ENCODE results near the gene TGFBR1.
"Not testable (repeated sequence)": the region's sequence is repeated elsewhere in the genome, so short reads cannot be mapped to it uniquely, and the experiment has no call there.

Gene TGFBR1

DNA sequence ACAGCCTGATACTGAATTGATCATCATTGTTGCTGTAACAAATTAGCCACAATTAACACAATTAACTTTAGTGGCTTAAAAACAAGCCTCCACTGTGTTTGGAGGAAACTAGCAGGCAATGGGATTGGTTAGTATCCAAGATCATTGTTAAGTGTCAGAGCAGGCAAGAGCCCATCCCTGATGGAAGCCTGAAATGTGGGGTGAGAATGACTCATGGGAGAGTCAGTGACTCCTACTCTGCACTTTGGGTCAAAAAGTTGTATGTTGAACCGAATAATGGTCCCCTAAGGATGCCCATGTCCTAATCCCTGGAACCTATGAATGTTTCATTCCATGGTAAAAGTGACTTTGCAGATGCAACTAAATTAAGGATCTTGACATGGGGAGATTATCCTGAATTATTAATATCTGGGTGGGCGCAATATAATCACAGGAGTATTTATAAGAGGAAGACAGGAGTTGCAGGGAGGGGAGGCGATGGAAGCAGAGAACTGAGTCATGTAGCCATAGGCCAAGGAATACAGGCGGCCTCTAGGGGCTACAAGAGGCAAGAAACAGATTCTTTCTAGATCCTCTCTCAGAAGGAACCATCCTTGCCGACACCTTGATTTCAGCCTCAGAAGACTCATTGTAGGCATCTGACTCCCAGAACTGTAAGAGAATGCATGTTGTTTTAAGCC, 88.0 kb downstream of the TGFBR1 start:
- DNase-seq, result no peak

DNA sequence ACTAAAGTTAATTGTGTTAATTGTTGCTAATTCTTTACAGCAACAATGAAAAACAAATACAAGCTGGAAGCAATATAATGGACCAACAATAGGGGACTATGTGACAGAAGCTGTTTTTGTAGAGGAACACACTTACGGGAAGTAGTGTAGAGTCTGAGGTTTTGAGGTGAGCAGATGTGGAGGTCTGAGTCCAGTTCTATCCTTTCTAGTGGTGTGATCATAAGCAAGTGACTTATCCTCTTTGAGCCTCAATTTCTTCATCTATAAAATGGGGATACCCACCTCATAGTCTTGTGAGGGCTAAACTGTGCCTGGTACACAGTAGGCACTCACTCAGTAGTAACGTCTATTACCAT, 88.5 kb downstream of the TGFBR1 start:
- no peak for DNase-seq

DNA sequence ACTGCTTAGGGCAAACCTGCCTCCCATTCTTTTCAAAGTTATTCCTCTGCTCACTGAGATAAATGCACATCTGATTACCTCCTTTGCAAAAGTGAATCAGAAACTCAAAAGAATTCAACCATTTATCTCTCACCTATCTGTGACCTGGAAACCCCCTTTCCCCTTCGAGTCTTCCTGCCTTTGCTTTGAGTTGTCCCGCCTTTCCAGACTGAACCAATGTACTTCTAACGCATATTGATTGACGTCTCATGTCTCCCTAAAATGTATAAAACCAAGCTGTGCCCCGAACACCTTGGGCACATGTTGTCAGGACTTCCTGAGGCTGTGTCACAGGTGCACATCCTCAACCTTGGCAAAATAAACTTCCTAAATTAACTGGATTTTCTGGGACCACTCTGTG, 91.6 kb downstream of the TGFBR1 start:
- not testable (repeated sequence) for DNase-seq

DNA sequence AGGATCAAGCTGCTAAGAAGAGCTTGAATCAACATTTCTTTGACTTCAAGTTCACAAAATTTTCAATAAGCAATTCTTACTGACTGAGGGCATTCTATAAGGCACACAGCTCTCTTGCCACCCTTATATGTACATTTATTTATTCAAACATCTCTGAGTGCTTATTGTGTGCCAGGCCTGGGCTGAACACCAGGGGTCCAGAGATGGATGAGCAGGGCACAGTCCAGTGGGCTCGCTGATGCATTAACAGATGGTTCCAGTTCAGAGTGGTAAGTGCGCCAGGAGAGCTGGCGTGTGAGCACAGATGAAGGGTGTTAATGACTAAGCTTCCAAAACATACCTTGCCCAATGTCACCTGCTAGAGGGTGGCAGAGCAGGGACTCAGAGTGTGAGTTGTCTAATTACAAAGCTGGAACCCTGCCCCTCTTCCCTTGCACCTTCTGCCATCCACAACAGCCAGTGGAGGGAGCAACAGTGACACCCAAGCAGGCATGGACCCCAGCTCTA, 92.3 kb downstream of the TGFBR1 start:
- peak; percentile 4 for DNase-seq

DNA sequence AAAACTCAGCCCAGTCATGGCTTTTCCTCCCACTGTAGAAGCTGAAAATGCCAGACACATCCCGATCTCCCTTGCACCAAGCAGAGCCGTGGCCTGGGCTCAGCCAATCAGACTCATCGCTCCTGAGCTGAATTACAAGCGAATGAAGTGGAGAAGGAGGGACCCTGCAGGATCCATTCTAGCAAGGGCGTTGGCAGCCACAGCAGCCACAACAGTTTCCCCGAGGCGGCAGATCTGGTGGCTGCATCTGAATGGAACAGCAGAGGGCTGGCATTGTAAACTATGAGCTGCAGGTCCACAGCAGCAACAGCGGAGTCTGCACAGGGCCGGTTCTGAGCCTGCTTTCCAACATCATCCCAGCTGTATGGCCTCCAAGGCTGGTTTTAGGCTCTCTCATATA, 93.1 kb downstream of the TGFBR1 start:
- no peak for DNase-seq

DNA sequence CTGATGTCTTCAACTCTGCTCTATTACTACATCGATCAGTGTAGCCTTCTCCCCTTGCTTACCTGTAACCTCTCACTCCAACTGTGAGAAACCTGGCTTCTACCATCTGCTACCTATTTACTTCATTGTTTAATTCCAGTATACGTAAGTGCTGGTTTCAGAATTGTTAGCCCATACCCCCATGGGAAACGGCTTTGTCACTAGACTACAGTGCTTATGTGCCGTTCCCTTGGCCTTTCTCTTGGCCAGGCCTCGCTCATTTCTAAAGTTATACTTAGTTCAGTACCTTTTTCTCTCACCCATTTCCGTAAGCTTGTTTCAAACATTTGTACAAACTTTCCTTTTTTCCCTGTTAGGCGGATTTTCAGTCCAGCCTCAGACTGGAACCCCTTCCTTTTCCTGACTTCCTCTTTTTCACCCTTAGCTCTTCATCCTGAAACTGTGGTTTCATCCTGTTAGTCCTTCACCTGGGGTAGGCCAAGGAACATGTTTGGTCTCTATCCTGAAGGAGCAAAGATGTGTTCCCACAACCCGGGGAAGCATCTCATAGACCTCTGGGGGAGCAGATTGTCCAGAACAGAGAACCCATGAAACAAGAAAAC, 95.1 kb downstream of the TGFBR1 start:
- peak; percentile 33 for DNase-seq

DNA sequence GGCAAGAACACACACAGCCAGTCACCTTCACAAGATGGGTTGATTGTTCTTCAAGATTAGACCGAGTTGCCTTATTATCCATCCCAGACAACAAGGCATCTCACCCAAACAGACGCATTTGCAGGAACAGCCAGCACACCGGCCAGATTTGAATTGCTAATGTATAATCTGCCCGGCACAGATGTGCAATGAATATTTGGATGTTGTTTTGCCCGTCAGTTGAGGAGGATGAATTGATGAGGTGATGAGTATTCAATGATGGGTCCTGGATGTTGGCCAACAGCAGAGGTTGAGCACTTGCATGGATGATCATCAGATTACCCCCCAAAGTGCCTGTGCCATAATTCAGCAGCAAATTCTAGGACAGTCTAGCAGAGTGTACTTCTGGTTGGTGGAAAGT, 96.7 kb downstream of the TGFBR1 start:
- no peak for DNase-seq
